CD8-positive, alpha-beta memory T cell (primary cell): ENCODE data around the gene MYO3B. TPM values are rescaled to one million over a fixed set of nuclear protein-coding genes. Genes with fewer than 3 reads are reported as not detected.

Experiments used
- CTCF ChIA-PET: fragments of 350-600 bp; sonication (Branson Sonifier 250); formaldehyde crosslinking; loops from one replicate; lab custom pipeline; 2021; ENCODE audit warnings: antibody characterized with exemption; lab: Charles Lee
- POLR2A ChIA-PET: fragments of 350-600 bp; sonication (Branson Sonifier 250); formaldehyde crosslinking; loops from one replicate; lab custom pipeline; 2021; ENCODE audit warnings: antibody characterized with exemption; lab: Charles Lee
- DNase-seq, 5 donors: peaks; one replicate each; pipeline versions ENCODE4 v3.0.0 to v3.0.0-alpha.2; 2020 to 2022; ENCODE audit warnings: mixed read lengths in 1 of 5
- H3K27ac ChIP-seq: one replicate; pipeline ENCODE4 v1.7.0; 2013; ENCODE audit warnings: low read depth, mild to moderate bottlenecking, low read length, moderate library complexity
- H3K27me3 ChIP-seq: 2 replicates; pipeline ENCODE4 v1.7.0; 2013; ENCODE audit warnings: low read length, mild to moderate bottlenecking; ENCODE audit not compliant: insufficient read depth, poor library complexity, severe bottlenecking
- H3K36me3 ChIP-seq: 2 replicates; pipeline ENCODE4 v1.7.0; 2013; ENCODE audit warnings: mild to moderate bottlenecking, low read length, moderate library complexity; ENCODE audit not compliant: insufficient read depth
- H3K4me1 ChIP-seq: 2 replicates; pipeline ENCODE4 v1.7.0; 2013; ENCODE audit warnings: mild to moderate bottlenecking, low read length, moderate library complexity; ENCODE audit not compliant: insufficient read depth
- H3K4me3 ChIP-seq: 2 replicates; pipeline ENCODE4 v1.7.0; 2013; ENCODE audit warnings: mild to moderate bottlenecking, low read length
- H3K9me3 ChIP-seq: 2 replicates; pipeline ENCODE4 v1.7.0; 2013; ENCODE audit warnings: mild to moderate bottlenecking, low read length
- H3K27ac Mint-ChIP-seq, 8 donors: one replicate each; pipeline ENCODE4 v1.8.0; 2020 to 2021; ENCODE audit warnings: mixed read lengths in 8 of 8, mild to moderate bottlenecking in 6 of 8, inconsistent platforms in 3 of 8, moderate library complexity in 3 of 8
- H3K27me3 Mint-ChIP-seq, 2 donors: one replicate each; pipeline ENCODE4 v1.8.0; 2020 to 2021; ENCODE audit warnings: mixed read lengths in 2 of 2, mild to moderate bottlenecking in 1 of 2, moderate library complexity in 1 of 2
- H3K36me3 Mint-ChIP-seq, 3 donors: one replicate each; pipeline ENCODE4 v1.8.0; 2020 to 2021; ENCODE audit warnings: mixed read lengths in 3 of 3, inconsistent platforms in 1 of 3, mild to moderate bottlenecking in 1 of 3
- H3K4me1 Mint-ChIP-seq, 3 donors: one replicate each; pipeline ENCODE4 v1.8.0; 2020 to 2021; ENCODE audit warnings: mixed read lengths in 3 of 3, inconsistent platforms in 1 of 3, mild to moderate bottlenecking in 1 of 3
- H3K4me3 Mint-ChIP-seq, 7 donors: one replicate each; pipeline ENCODE4 v1.8.0; 2020 to 2021; ENCODE audit warnings: mixed read lengths in 7 of 7, mild to moderate bottlenecking in 6 of 7, moderate library complexity in 4 of 7, inconsistent platforms in 2 of 7
- H3K9me3 Mint-ChIP-seq, 5 donors: one replicate each; pipeline ENCODE4 v1.8.0; 2020 to 2022; ENCODE audit warnings: mixed read lengths in 5 of 5, mild to moderate bottlenecking in 3 of 5, moderate library complexity in 2 of 5, inconsistent platforms in 1 of 5
- polyA plus RNA-seq: library from polyadenylated mRNA; unstranded; fragments of 300-500 nt; fragmentation: Illumina TruSeq; gene quantifications from one replicate; pipeline ENCODE4 v1.2.3, GENCODE V29; 2021
- total RNA-seq, 2 experiments: library from RNA; stranded (reverse); gene quantifications; one replicate each; pipeline ENCODE4 v1.2.3, GENCODE V29; 2021

Gene MYO3B
- total and polyA plus RNA-seq, 3 experiments from 2014 or later = 0.08 to 0.33 (median 0.18) TPM

DNA sequence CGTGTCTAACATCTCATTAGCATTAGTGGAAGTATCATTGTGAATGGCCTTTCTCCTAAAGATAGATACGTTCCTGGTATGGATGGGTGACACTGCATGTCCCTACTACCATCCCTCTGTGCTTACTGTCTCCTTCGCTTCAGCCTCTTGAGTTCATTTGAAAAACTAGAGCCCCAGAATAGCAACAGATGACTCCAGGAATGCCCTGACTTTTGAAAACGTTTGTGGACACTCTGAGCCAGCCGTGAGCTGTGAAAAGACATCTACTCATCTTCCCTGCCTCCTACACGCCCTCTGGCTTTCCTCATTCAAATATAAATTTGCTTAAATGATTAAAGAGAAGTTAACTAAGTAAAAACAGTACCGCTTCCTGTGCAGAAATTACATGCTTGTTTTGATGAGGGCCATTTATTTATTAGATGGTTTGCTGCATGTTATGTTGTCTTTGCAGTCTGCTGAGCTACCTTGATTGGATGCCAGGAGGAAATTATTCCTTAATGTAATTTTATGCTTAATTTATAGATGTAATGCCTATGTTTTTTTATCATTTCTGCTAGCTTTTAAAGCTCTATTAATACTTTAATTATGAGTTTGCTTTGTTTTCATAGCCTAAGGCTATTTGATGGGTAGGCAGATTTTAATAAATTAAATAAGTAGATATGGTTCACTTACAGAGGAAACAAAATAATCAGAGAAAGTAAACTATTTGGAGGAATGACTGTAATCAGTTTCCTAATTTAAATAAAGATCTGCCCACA, 32.1 kb upstream of the MYO3B start:
- POLR2A ChIA-PET = no interaction called here
- Histone ChIP-seq H3K36me3 (no peaks in the 10 kb centered on the region), H3K27ac (no peak overlapping the region), H3K4me3 (no peak overlapping the region), H3K9me3 (no peaks in the 10 kb centered on the region), H3K27me3 (no peaks in the 10 kb centered on the region), H3K4me1 (no peaks in the 10 kb centered on the region)
- Mint-ChIP-seq H3K4me3 (no peak overlapping the region), H3K27me3 (peaks cover 1 to 3% of the 10 kb centered on the region in 2 donors), H3K36me3 (no peaks in the 10 kb centered on the region), H3K27ac (no peak overlapping the region), H3K9me3 (peaks cover 0 to 2% (median 0%) of the 10 kb centered on the region in 5 donors), H3K4me1 (no peaks in the 10 kb centered on the region)
- DNase-seq = no peak
- CTCF ChIA-PET = no interaction called here

DNA sequence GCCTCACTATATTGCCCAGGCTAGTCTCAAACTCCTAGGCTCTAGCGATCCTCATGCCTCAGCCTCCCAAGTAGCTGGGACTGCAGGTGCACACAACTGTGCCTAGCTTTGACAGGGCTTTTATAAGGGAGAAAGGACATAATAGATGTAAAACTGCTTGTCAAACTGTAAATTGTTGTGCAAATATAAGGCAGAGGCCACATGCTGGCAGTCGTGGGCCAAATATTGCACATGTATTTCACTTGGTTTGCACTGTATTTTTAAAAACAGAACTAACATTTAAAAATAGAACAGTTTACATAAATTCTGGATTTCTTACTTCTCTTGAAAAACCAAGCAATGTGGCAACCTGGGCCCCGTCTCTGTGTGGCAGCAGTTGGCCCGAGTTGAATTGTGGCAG, 31.2 kb upstream of the MYO3B start:
- Mint-ChIP-seq H3K9me3 (peaks cover 0 to 2% (median 0%) of the 10 kb centered on the region in 5 donors), H3K36me3 (no peaks in the 10 kb centered on the region), H3K27ac (no peak overlapping the region), H3K4me3 (no peak overlapping the region), H3K27me3 (peaks cover 1 to 3% of the 10 kb centered on the region in 2 donors), H3K4me1 (no peaks in the 10 kb centered on the region)
- H3K4me1 ChIP-seq = no peaks in the 10 kb centered on the region
- H3K4me3 ChIP-seq = no peak overlapping the region
- H3K9me3 ChIP-seq = no peaks in the 10 kb centered on the region
- no peak for DNase-seq
- no peak overlapping the region for H3K27ac ChIP-seq
- H3K27me3 ChIP-seq = no peaks in the 10 kb centered on the region
- POLR2A ChIA-PET = no interaction called here
- H3K36me3 ChIP-seq = no peaks in the 10 kb centered on the region
- CTCF ChIA-PET = no interaction called here

DNA sequence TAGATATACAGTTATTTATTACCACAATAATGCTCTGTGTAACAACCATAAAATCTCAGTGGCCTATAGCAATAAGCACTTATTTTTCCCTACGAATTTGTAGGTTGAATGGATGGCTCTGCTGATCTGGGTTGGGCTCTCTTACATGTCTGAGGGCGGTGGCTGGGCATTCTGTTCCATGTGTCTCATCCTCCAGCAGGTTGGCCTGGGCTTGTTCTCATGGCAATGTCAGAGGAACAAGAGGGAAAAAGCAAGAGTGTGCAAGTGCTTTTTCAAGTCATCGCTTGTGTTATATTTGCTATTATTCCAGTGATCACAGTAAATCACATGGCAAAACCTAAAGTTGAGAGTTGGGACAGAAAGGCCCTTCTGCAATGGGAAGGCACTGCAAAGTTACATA, 30.4 kb upstream of the MYO3B start:
- Histone ChIP-seq H3K27ac (no peak overlapping the region), H3K4me3 (no peak overlapping the region), H3K4me1 (no peaks in the 10 kb centered on the region), H3K36me3 (no peaks in the 10 kb centered on the region), H3K9me3 (no peaks in the 10 kb centered on the region), H3K27me3 (no peaks in the 10 kb centered on the region)
- Mint-ChIP-seq H3K27ac (no peak overlapping the region), H3K4me1 (no peaks in the 10 kb centered on the region), H3K4me3 (no peak overlapping the region), H3K27me3 (peaks cover 1 to 3% of the 10 kb centered on the region in 2 donors), H3K9me3 (peaks cover 0 to 2% (median 0%) of the 10 kb centered on the region in 5 donors), H3K36me3 (no peaks in the 10 kb centered on the region)
- DNase-seq = no peak
- POLR2A ChIA-PET = no interaction called here
- CTCF ChIA-PET = no interaction called here

DNA sequence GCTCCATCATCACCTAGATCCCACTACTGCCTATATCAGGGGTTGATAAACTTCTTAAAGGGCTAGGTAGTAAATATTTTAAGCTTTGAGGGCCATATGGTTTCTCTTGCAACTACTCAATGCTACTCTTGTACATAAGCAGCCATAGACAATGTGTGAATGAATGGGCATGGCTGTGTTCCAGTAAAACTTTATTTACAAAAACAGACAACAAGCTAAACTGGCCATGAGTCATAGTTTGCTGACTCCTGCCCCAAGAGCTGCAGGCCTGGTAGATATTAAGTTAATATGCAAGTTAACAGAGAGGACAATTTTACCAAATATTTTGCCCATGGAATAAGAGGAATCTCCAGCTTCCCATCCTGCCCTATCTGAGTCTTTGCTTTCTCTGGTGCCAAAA, 29.8 kb upstream of the MYO3B start:
- H3K27me3 Mint-ChIP-seq = peaks cover 1 to 3% of the 10 kb centered on the region in 2 donors
- no peak overlapping the region for H3K4me3 Mint-ChIP-seq
- Histone ChIP-seq H3K4me3 (no peak overlapping the region), H3K36me3 (no peaks in the 10 kb centered on the region), H3K9me3 (no peaks in the 10 kb centered on the region), H3K4me1 (no peaks in the 10 kb centered on the region), H3K27me3 (no peaks in the 10 kb centered on the region), H3K27ac (no peak overlapping the region)
- ChIA-PET CTCF (no interaction called here), POLR2A (no interaction called here)
- no peaks in the 10 kb centered on the region for H3K36me3 Mint-ChIP-seq
- H3K9me3 Mint-ChIP-seq = peaks cover 0 to 2% (median 0%) of the 10 kb centered on the region in 5 donors
- no peak for DNase-seq
- H3K27ac Mint-ChIP-seq = no peak overlapping the region
- H3K4me1 Mint-ChIP-seq = no peaks in the 10 kb centered on the region

DNA sequence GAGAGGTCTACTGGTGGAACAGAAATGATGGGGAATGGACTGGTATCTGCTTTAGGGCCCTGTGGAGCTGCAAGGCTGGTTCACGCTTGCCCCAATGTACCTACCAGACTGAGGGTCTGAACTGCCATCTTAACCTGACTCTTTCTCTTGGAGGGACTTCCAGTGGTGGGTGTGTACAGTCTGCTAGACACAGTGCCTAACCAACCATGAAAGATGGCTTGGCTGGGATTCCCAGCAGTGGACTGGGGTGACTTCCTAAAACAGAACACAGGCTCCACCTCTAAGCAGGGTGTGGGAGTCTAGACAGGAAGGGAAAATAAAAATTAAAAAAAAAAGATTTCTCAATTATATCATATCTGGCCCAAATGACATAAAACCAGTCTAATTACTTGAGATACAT, 25.5 kb upstream of the MYO3B start:
- H3K4me1 ChIP-seq = no peaks in the 10 kb centered on the region
- Mint-ChIP-seq H3K4me1 (no peaks in the 10 kb centered on the region), H3K4me3 (no peak overlapping the region), H3K27me3 (peaks cover 1 to 3% of the 10 kb centered on the region in 2 donors), H3K36me3 (no peaks in the 10 kb centered on the region), H3K9me3 (peaks cover 0 to 2% (median 0%) of the 10 kb centered on the region in 5 donors), H3K27ac (no peak overlapping the region)
- no peak overlapping the region for H3K27ac ChIP-seq
- H3K9me3 ChIP-seq = no peaks in the 10 kb centered on the region
- ChIA-PET CTCF (no interaction called here), POLR2A (no interaction called here)
- no peak overlapping the region for H3K4me3 ChIP-seq
- no peaks in the 10 kb centered on the region for H3K27me3 ChIP-seq
- H3K36me3 ChIP-seq = no peaks in the 10 kb centered on the region
- no peak for DNase-seq

DNA sequence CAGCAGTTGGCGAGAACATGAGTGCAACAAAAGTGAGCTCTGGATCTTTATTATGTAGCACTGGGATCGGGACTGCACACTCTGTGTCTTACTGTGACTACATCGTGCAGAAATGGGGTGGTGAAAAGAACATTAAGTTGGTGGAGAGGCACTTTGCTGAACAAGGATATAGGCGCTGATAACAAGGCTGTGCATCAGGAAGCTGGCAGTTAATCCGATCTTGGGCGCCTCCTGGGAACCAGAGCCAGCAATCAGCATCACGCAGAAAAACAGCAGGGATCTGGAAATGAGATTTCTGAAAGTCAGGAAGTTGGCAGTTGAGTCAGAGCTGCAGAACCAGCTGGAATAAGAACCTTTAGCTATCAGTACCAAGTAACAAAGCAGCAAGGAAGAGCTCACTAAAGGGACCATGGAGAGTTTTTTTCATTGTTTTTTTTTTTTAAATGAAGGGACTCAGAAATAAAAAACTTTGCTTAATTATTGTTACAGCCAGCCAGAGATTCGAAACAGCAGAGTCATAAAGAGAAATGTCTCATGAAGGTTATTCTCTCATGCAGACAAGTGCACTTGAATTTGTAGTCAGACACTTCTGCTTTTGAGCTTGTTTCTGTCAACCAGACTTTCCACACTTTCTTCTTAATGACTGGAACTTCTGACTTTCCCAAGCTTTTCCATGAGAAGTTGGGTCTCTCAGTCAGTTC, 22.8 kb upstream of the MYO3B start:
- Mint-ChIP-seq H3K36me3 (no peaks in the 10 kb centered on the region), H3K27ac (no peak overlapping the region), H3K27me3 (peaks cover 0 to 1% of the 10 kb centered on the region in 2 donors), H3K4me3 (no peak overlapping the region), H3K4me1 (no peaks in the 10 kb centered on the region), H3K9me3 (no peaks in the 10 kb centered on the region)
- Histone ChIP-seq H3K4me1 (no peaks in the 10 kb centered on the region), H3K4me3 (no peak overlapping the region), H3K36me3 (no peaks in the 10 kb centered on the region), H3K27me3 (no peaks in the 10 kb centered on the region), H3K27ac (no peak overlapping the region), H3K9me3 (no peaks in the 10 kb centered on the region)
- no peak for DNase-seq
- ChIA-PET CTCF (no interaction called here), POLR2A (no interaction called here)

DNA sequence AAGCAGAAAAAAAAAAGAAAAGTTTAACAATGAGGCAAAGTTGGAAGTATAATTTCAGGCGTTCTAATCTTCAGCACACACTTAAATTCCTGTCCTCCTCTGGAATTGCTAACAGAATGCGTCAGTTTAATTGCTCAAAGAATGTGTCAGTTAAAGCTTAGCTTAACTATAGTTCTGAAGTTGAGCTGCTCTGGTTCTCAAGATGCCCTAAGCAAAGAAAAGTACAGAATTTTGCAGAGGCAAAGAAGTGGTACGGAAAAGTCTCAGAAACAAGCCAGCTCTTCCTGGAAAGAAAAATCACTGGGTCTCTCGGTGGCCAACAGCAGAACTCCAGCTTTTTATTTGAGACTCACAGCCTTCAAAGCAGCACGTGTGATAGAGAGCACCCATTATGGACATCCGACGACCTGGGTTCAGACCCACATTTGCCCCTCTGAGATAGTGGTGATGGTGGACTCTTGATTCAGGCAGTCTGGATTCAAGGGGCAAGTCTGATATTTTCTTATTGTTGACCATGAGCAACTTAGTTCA, 22.2 kb upstream of the MYO3B start:
- Histone ChIP-seq H3K9me3 (no peaks in the 10 kb centered on the region), H3K4me1 (no peaks in the 10 kb centered on the region), H3K4me3 (no peak overlapping the region), H3K27me3 (no peaks in the 10 kb centered on the region), H3K27ac (no peak overlapping the region), H3K36me3 (no peaks in the 10 kb centered on the region)
- DNase-seq = no peak
- ChIA-PET CTCF (no interaction called here), POLR2A (no interaction called here)
- Mint-ChIP-seq H3K27me3 (peaks cover 0 to 1% of the 10 kb centered on the region in 2 donors), H3K9me3 (no peaks in the 10 kb centered on the region), H3K4me3 (no peak overlapping the region), H3K4me1 (peaks cover under 1 to 3% (median 1%) of the 10 kb centered on the region in 3 donors), H3K27ac (no peak overlapping the region), H3K36me3 (no peaks in the 10 kb centered on the region)

DNA sequence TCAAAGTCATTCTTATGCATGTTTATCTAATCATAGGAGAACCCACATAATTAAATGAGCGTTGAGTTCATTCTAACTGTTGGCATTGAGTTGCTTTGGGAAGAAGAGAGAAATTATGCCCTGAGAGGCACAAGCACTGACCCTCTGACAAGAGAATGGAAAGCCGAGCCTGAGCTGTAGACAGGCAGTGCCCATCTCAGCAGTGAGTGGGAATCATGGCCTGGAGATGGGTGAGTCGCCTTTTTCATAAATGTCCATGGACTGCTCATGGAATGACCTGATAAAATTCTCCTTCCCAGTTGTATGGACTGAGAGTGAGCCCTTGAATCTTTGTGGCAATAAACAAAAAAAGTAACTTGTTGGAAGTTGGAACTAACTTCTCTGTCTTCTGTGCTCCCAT, 21.4 kb upstream of the MYO3B start:
- H3K9me3 Mint-ChIP-seq = no peaks in the 10 kb centered on the region
- no peak overlapping the region for H3K4me3 ChIP-seq
- no peak for DNase-seq
- no peaks in the 10 kb centered on the region for H3K4me1 ChIP-seq
- POLR2A ChIA-PET = no interaction called here
- peaks cover 1 to 11% (median 8%) of the 10 kb centered on the region in 3 donors for H3K4me1 Mint-ChIP-seq
- H3K36me3 Mint-ChIP-seq = no peaks in the 10 kb centered on the region
- H3K36me3 ChIP-seq = no peaks in the 10 kb centered on the region
- no peaks in the 10 kb centered on the region for H3K27me3 ChIP-seq
- no peaks in the 10 kb centered on the region for H3K9me3 ChIP-seq
- H3K27ac ChIP-seq = no peak overlapping the region
- no peak overlapping the region for H3K27ac Mint-ChIP-seq
- no peak overlapping the region for H3K4me3 Mint-ChIP-seq
- CTCF ChIA-PET = interaction anchor here (1.5 kb wide), 1 partner anchor 12 kb away, joined by 4 read pairs; no protein-coding TSS in a partner anchor
- peaks cover 0 to 1% of the 10 kb centered on the region in 2 donors for H3K27me3 Mint-ChIP-seq
